SK-N-SH (cell line): ENCODE results near the gene CDH4.

Experiments used
- CTCF ChIP-seq: fragments of 200-600 bp; sonication (generic); IDR thresholded peaks from 2 replicates; pipeline ENCODE4 v1.6.1; 2017; ENCODE audit warnings: antibody characterized with exemption, mild to moderate bottlenecking, moderate library complexity
- EP300 ChIP-seq, 2 experiments: IDR thresholded peaks; 2 replicates each; pipeline versions ENCODE4 v1.4.0 to v1.6.1; 2012; ENCODE audit warnings: borderline replicate concordance in 1 of 2, low read depth in 1 of 2, low read length in 1 of 2
- FOSL2 ChIP-seq: IDR thresholded peaks from 2 replicates; pipeline ENCODE4 v1.4.0; 2012; ENCODE audit warnings: low read depth, mild to moderate bottlenecking, moderate library complexity, borderline replicate concordance
- FOXM1 ChIP-seq: IDR thresholded peaks from 2 replicates; pipeline ENCODE4 v1.4.0; 2012; ENCODE audit warnings: low read depth, mild to moderate bottlenecking
- POLR2AphosphoS5 ChIP-seq: IDR thresholded peaks from 2 replicates; pipeline ENCODE4 v1.6.1; 2012; ENCODE audit warnings: low read depth, low read length
- RAD21 ChIP-seq: IDR thresholded peaks from 2 replicates; pipeline ENCODE4 v1.6.1; 2012; ENCODE audit warnings: mild to moderate bottlenecking, low read length
- REST ChIP-seq: IDR thresholded peaks from 2 replicates; pipeline ENCODE4 v1.6.1; 2012; ENCODE audit warnings: mild to moderate bottlenecking, low read depth, low read length, moderate library complexity
- RXRA ChIP-seq: IDR thresholded peaks from 2 replicates; pipeline ENCODE4 v1.4.0; 2012; ENCODE audit warnings: low read depth, mild to moderate bottlenecking, borderline replicate concordance
- SIN3A ChIP-seq: IDR thresholded peaks from 2 replicates; pipeline ENCODE4 v1.6.1; 2012; ENCODE audit warnings: low read depth, mild to moderate bottlenecking, low read length, moderate library complexity, borderline replicate concordance
- SMC3 ChIP-seq: IDR thresholded peaks from 2 replicates; pipeline ENCODE4 v1.6.1; 2012; ENCODE audit warnings: low read depth, low read length, improper control_type of control experiment
- USF2 ChIP-seq: fragments of 150-350 bp; IDR thresholded peaks from 2 replicates; pipeline ENCODE4 v1.6.1; 2017; ENCODE audit warnings: antibody characterized with exemption, low read length, low read depth, borderline replicate concordance

GRCh38 chr20:61222699-61223098, 29.4 kb upstream of the CDH4 start:
- no peak for TF ChIP-seq CTCF
- no peak for TF ChIP-seq FOSL2
- TF ChIP-seq USF2: no peak
- no peak for TF ChIP-seq RXRA
- no peak for TF ChIP-seq SIN3A
- no peak for TF ChIP-seq POLR2AphosphoS5
- TF ChIP-seq SMC3: no peak
- no peak for TF ChIP-seq FOXM1
- TF ChIP-seq REST: no peak
- no peak for TF ChIP-seq RAD21
- no peak for TF ChIP-seq EP300 (IDR thresholded peaks at IDR 0.05; ENCODE audit: borderline replicate concordance in 1 of 2, low read depth in 1 of 2, low read length in 1 of 2)
